ENCODE data around the gene CAGE1.

Gene CAGE1

GRCh38 chr6:7389451-7390225 lies at the start of gene CAGE1, which contains the start of gene RIOK1:
TSS of gene CAGE1 (minus strand) at chr6:7389742. CDS start at chr6:7387173, 2,569 bp downstream.
TSS of gene RIOK1 (plus strand) at chr6:7389808. CDS start at chr6:7390003, 195 bp downstream.
- DNase-seq, result peak; percentile 61

- DNase-seq, result no peak
These were observed 49.7 kb upstream of the CAGE1 start for GRCh38 chr6:7439228-7439627.

GRCh38 chr6:7438011-7438410 lies 48.5 kb upstream of the CAGE1 start:
- DNase-seq, result no peak

- DNase-seq, result no peak
These were observed 45.1 kb upstream of the CAGE1 start for GRCh38 chr6:7434672-7435071.

- no peak for DNase-seq
These were observed 43.6 kb upstream of the CAGE1 start for GRCh38 chr6:7433121-7433617.

GRCh38 chr6:7432391-7433120 lies 43.0 kb upstream of the CAGE1 start:
- DNase-seq, result no peak

- no peak for DNase-seq
These were observed 42.3 kb upstream of the CAGE1 start for GRCh38 chr6:7431674-7432390.

- DNase-seq, result no peak
These were observed 41.8 kb upstream of the CAGE1 start for GRCh38 chr6:7431313-7431673.

- DNase-seq, result no peak
These were observed 37.1 kb upstream of the CAGE1 start for GRCh38 chr6:7426447-7427169.

GRCh38 chr6:7425808-7426190 lies 36.3 kb upstream of the CAGE1 start:
- no peak for DNase-seq

GRCh38 chr6:7424967-7425807 lies 35.6 kb upstream of the CAGE1 start:
- no peak for DNase-seq

GRCh38 chr6:7424058-7424457 lies 34.5 kb upstream of the CAGE1 start:
- no peak for DNase-seq

- no peak for DNase-seq
These were observed 31.5 kb upstream of the CAGE1 start for GRCh38 chr6:7421066-7421465.

- no peak for DNase-seq
These were observed 29.5 kb upstream of the CAGE1 start for GRCh38 chr6:7419065-7419464.

- no peak for DNase-seq
These were observed 28.8 kb upstream of the CAGE1 start for GRCh38 chr6:7418238-7418905.

- DNase-seq, result no peak
These were observed 28.1 kb upstream of the CAGE1 start for GRCh38 chr6:7417684-7418083.

GRCh38 chr6:7414811-7415210 lies 25.3 kb upstream of the CAGE1 start:
- no peak for DNase-seq

- DNase-seq, result no peak
These were observed 23.7 kb upstream of the CAGE1 start for GRCh38 chr6:7413151-7413823.

- no peak for DNase-seq
These were observed 21.8 kb upstream of the CAGE1 start for GRCh38 chr6:7411328-7411727.

GRCh38 chr6:7410851-7411250 lies 21.3 kb upstream of the CAGE1 start:
- DNase-seq, result no peak

GRCh38 chr6:7409740-7410139 lies 20.2 kb upstream of the CAGE1 start:
- no peak for DNase-seq
